Neural cell (in vitro differentiated cells): Measurements from ENCODE around the gene MEGF11. TPM values are rescaled to one million over a fixed set of nuclear protein-coding genes. Genes with fewer than 3 reads are reported as not detected.

ENCODE experiments used
- H2AFZ ChIP-seq: fragments of 200-600, 300-800 bp; sonication (generic), shearing (Covaris generic); 2 replicates; pipeline ENCODE4 v1.6.0; 2014; ENCODE audit warnings: low read depth, mild to moderate bottlenecking, antibody characterized with exemption, low read length, moderate library complexity
- H3F3A ChIP-seq: fragments of 200-600 bp; shearing (Covaris generic); 2 replicates; pipeline ENCODE4 v1.6.1; 2016; ENCODE audit warnings: mild to moderate bottlenecking, moderate library complexity, mixed read lengths, antibody characterized with exemption, low read length; ENCODE audit not compliant: insufficient read depth, poor library complexity, severe bottlenecking
- H3K27ac ChIP-seq: fragments of 200-600, 300-800 bp; sonication (generic), shearing (Covaris generic); 2 replicates; pipeline ENCODE4 v1.5.1; 2014; ENCODE audit warnings: mild to moderate bottlenecking, low read length, moderate library complexity
- H3K27me3 ChIP-seq: fragments of 300-800, 200-600 bp; sonication (generic), shearing (Covaris generic); 2 replicates; pipeline ENCODE4 v1.6.0; 2014; ENCODE audit warnings: mild to moderate bottlenecking, low read depth, low read length, moderate library complexity; ENCODE audit not compliant: insufficient read depth
- H3K36me3 ChIP-seq: fragments of 300-800, 200-600 bp; sonication (generic), shearing (Covaris generic); 2 replicates; pipeline ENCODE4 v1.5.1; 2014; ENCODE audit warnings: mild to moderate bottlenecking, antibody characterized with exemption, low read length, moderate library complexity; ENCODE audit not compliant: insufficient read depth
- H3K4me2 ChIP-seq: fragments of 300-800, 200-600 bp; sonication (generic), shearing (Covaris generic); 2 replicates; pipeline ENCODE4 v1.6.0; 2014; ENCODE audit warnings: mild to moderate bottlenecking, low read length
- H3K4me3 ChIP-seq: fragments of 300-800, 200-600 bp; sonication (generic), shearing (Covaris generic); 2 replicates; pipeline ENCODE4 v1.5.1; 2014; ENCODE audit warnings: mild to moderate bottlenecking, low read length, moderate library complexity
- H3K79me2 ChIP-seq: fragments of 200-600 bp; shearing (Covaris generic); replicated peaks from 2 replicates; pipeline ENCODE4 v1.6.0; 2014; ENCODE audit warnings: mild to moderate bottlenecking, low read length, moderate library complexity; ENCODE audit not compliant: insufficient read depth
- H3K9ac ChIP-seq: fragments of 300-800, 200-600 bp; sonication (generic), shearing (Covaris generic); 2 replicates; pipeline ENCODE4 v1.6.1; 2016; ENCODE audit warnings: mild to moderate bottlenecking, low read length, mixed read lengths
- H3K9me2 ChIP-seq: fragments of 200-600 bp; shearing (Covaris generic); 2 replicates; pipeline ENCODE4 v1.6.1; 2016; ENCODE audit warnings: mild to moderate bottlenecking, low read length, mixed read lengths; ENCODE audit not compliant: insufficient read depth
- H3K9me3 ChIP-seq: fragments of 200-600, 300-800 bp; sonication (generic), shearing (Covaris generic); 2 replicates; pipeline ENCODE4 v1.6.1; 2016; ENCODE audit warnings: mild to moderate bottlenecking, mixed run types, low read length, moderate library complexity, mixed read lengths
- H4K20me1 ChIP-seq: fragments of 200-600 bp; shearing (Covaris generic); 2 replicates; pipeline ENCODE4 v1.6.1; 2016; ENCODE audit warnings: mild to moderate bottlenecking, mixed run types; ENCODE audit not compliant: insufficient read depth
- CTCF ChIP-seq: fragments of 450-650 bp; IDR thresholded peaks from 2 replicates; pipeline ENCODE4 v1.5.1; 2014; ENCODE audit warnings: antibody characterized with exemption, mild to moderate bottlenecking, moderate library complexity; ENCODE audit not compliant: poor library complexity, severe bottlenecking
- EP300 ChIP-seq: fragments of 450-650 bp; conservative IDR thresholded peaks from 2 replicates; pipeline ENCODE4 v1.6.1; 2014; ENCODE audit warnings: antibody characterized with exemption, mild to moderate bottlenecking, moderate library complexity; ENCODE audit not compliant: poor library complexity, severe bottlenecking
- EZH2 ChIP-seq: fragments of 200-600, 300-800 bp; shearing (Covaris generic), sonication (generic); IDR thresholded peaks from 2 replicates; pipeline ENCODE4 v1.6.1; 2014; ENCODE audit warnings: antibody characterized with exemption, low read length, borderline replicate concordance, mild to moderate bottlenecking; ENCODE audit not compliant: insufficient read depth, poor library complexity, severe bottlenecking
- MXI1 ChIP-seq: fragments of 450-650 bp; conservative IDR thresholded peaks from 2 replicates; pipeline ENCODE4 v1.6.1; 2014; ENCODE audit warnings: antibody characterized with exemption, mild to moderate bottlenecking; ENCODE audit not compliant: poor library complexity, severe bottlenecking
- POLR2AphosphoS5 ChIP-seq: IDR thresholded peaks from 2 replicates; pipeline ENCODE4 v1.6.1; 2012
- RAD21 ChIP-seq: fragments of 450-650 bp; conservative IDR thresholded peaks from 2 replicates; pipeline ENCODE4 v1.6.1; 2014; ENCODE audit warnings: antibody characterized with exemption, mild to moderate bottlenecking, moderate library complexity
- REST ChIP-seq: IDR thresholded peaks from 2 replicates; pipeline ENCODE4 v1.6.1; 2012; ENCODE audit warnings: borderline replicate concordance
- SMC3 ChIP-seq: fragments of 450-650 bp; conservative IDR thresholded peaks from 2 replicates; pipeline ENCODE4 v1.6.1; 2014; ENCODE audit warnings: antibody characterized with exemption, mild to moderate bottlenecking, moderate library complexity; ENCODE audit not compliant: poor library complexity
- TAF1 ChIP-seq: IDR thresholded peaks from 2 replicates; pipeline ENCODE4 v1.6.1; 2012; ENCODE audit warnings: low read depth
- polyA plus RNA-seq: library from polyadenylated mRNA; depleted of rRNA; stranded (reverse); fragments of >200 nt; gene quantifications from 2 replicates; pipeline ENCODE4 v1.2.3, GENCODE V29; 2014

The MEGF11 gene
- polyA plus RNA-seq, 1 donor from 2014 or later, result 0.64 TPM

- TF ChIP-seq CTCF (no peak), RAD21 (no peak), TAF1 (no peak), SMC3 (no peak), REST (no peak), EZH2 (no peak), POLR2AphosphoS5 (no peak), MXI1 (no peak), EP300 (no peak)
- no peaks in the 10 kb centered on the region for H3K9me3 ChIP-seq
- no peaks in the 10 kb centered on the region for H3K9me2 ChIP-seq
- H3K27ac ChIP-seq, result no peak overlapping the region
- H3F3A ChIP-seq, result no peaks in the 10 kb centered on the region
- no peaks in the 10 kb centered on the region for H3K36me3 ChIP-seq
- no peak overlapping the region for H3K9ac ChIP-seq
- H3K4me2 ChIP-seq, result no peak overlapping the region
- H3K27me3 ChIP-seq, result no peaks in the 10 kb centered on the region
- no peaks in the 10 kb centered on the region for H4K20me1 ChIP-seq
- H3K4me3 ChIP-seq, result no peak overlapping the region
- no peak overlapping the region for H2AFZ ChIP-seq
- H3K79me2 ChIP-seq, result no peaks in the 10 kb centered on the region
Observed at GRCh38 chr15:66007663-66008262, 245.8 kb downstream of the MEGF11 start.

GRCh38 chr15:66006986-66007385, 246.6 kb downstream of the MEGF11 start:
- no peak overlapping the region for H3K9ac ChIP-seq
- no peaks in the 10 kb centered on the region for H3K27me3 ChIP-seq
- no peaks in the 10 kb centered on the region for H3K36me3 ChIP-seq

More at GRCh38 chr15:66006986-66007385, 246.6 kb downstream of the MEGF11 start:
- Histone ChIP-seq H3K4me2 (no peak overlapping the region), H3K4me3 (no peak overlapping the region), H3K9me2 (no peaks in the 10 kb centered on the region), H3F3A (no peaks in the 10 kb centered on the region), H3K79me2 (no peaks in the 10 kb centered on the region), H2AFZ (no peak overlapping the region), H3K27ac (no peak overlapping the region), H4K20me1 (no peaks in the 10 kb centered on the region), H3K9me3 (no peaks in the 10 kb centered on the region)
- TF ChIP-seq TAF1, result no peak
- no peak for TF ChIP-seq REST
- TF ChIP-seq SMC3, result no peak
- TF ChIP-seq RAD21, result no peak
- no peak for TF ChIP-seq CTCF
- no peak for TF ChIP-seq POLR2AphosphoS5
- no peak for TF ChIP-seq MXI1
- no peak for TF ChIP-seq EP300
- TF ChIP-seq EZH2, result no peak
